Stimulated activated CD4-positive, alpha-beta T cell treated with anti-CD3 and anti-CD28 coated beads, Interleukin-12 subunit alpha, Interleukin-12 subunit beta, amount 100 ng/mL, for 48 hours (primary cell): ENCODE data around the gene NUTF2.
A peak's percentile ranks its signal among the peaks of the same experiment; 100 is the strongest.
"Not testable (repeated sequence)": the region's sequence is repeated elsewhere in the genome, so short reads cannot be mapped to it uniquely, and the experiment has no call there.

Experiments
- DNase-seq, 3 donors: peaks; one replicate each; pipeline ENCODE4 v3.0.0-alpha.2; 2020; ENCODE audit warnings: low read depth in 2 of 3, low spot score in 1 of 3

The NUTF2 gene

DNA sequence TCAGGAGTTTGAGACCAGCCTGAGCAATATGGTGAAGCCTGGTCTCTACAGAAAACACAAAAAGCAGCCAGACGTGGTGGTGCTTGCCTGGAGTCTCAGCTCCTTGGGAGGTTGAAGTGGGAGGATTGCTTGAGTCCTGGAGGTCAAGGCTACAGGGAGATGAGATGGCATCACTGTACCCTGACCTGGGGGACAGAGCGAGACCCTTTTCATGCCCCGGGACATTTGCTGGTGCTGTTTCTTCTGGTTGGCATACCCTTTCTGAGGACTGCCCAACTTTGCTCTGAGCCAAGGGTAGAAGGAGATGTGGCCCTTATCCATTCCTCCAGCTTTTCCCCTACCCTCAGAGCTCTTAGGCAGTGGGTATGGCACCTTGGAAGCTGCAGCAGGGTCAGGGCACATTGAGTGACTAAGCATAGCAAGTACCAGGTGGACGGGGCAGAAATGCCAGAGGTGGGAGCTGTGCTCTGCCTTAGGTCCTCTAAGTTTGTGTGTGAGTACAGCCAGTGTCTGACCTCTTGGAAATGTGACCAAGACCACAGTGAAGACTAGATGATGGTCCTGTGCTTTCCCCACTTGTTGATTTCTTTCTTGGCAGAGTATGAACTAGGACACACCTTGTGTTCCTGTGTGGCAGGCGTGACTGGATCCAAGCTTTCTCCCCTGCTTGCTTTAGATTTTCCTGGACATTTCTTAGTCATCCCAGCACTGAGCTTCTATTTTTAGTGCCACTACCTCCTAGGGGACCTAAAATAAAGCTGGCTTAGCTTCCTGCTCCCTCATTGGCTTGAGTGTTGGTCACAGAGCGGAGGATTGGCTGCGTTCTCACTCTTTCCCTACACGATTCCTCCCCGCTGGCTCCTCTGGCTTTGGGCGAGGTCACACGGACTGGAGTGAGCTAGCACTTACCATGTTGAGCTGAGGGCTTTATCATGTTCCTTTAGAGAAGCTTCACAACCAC is 16.2 kb downstream of the NUTF2 start:
- DNase-seq = no peak

DNA sequence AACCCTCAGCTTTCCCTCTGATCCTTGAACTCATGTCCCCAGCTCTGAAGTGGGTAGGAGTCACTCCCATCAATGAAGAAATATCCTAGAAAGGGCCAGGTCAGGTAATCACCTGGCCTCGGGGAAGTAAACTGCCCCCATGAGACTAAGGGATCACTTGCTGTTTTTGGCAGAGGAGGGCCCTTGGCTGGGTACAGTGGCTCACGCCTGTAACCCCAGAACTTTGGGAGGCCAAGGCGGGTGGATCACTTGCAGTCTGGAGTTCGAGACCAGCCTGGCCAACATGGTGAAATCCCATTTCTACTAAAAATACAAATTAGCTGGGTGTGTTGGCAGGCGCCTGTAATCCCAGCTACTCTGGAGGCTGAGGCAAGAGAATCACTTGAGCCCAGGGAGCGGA is 17.3 kb downstream of the NUTF2 start:
- DNase-seq = not testable (repeated sequence)

GRCh38 chr16:67864594-67864993 is 17.9 kb downstream of the NUTF2 start:
- no peak for DNase-seq

GRCh38 chr16:67865318-67865717 is 18.6 kb downstream of the NUTF2 start:
- DNase-seq = no peak

- no peak for DNase-seq
Observed at GRCh38 chr16:67868290-67868689, 21.6 kb downstream of the NUTF2 start.

DNA sequence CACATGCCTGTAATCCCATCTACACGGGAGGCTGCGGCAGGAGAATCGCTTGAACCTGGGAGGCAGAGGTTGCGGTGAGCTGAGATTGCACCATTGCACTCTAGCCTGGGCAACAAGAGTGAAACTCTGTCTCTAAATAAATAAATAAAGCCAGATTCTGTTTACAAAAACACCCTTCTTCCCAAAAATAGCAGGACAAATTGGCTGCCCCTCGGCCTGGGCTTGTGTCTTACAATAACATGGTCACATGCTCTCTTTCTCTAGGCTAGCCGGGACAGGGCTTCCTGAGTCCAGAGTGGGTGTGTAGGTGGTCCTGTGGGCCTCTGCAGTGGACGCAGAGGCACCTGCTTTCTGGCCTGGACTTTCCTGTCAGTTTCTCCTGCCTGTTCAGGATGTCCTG is 22.9 kb downstream of the NUTF2 start:
- DNase-seq = no peak

DNA sequence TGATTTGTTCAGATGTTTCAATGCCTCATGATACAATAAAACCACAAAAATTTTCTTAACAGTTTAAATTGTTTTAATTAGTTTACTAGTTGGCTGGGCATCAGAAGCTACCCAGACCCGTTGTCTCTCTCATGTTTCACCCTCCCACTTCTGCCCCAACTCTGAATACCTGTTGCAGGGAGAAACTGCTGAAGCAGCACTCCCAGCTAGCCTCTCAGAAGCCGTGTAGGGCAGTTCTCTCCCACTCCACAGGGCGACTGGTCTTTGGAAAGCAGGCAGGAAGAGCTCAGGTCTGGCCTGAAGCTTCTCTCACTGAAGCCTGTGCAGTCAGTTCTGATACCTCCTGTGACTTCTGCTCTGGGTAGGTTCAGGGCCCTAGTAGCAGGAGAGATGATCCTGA is 24.5 kb downstream of the NUTF2 start:
- no peak for DNase-seq

GRCh38 chr16:67872131-67872630 is 25.4 kb downstream of the NUTF2 start:
- no peak for DNase-seq

DNA sequence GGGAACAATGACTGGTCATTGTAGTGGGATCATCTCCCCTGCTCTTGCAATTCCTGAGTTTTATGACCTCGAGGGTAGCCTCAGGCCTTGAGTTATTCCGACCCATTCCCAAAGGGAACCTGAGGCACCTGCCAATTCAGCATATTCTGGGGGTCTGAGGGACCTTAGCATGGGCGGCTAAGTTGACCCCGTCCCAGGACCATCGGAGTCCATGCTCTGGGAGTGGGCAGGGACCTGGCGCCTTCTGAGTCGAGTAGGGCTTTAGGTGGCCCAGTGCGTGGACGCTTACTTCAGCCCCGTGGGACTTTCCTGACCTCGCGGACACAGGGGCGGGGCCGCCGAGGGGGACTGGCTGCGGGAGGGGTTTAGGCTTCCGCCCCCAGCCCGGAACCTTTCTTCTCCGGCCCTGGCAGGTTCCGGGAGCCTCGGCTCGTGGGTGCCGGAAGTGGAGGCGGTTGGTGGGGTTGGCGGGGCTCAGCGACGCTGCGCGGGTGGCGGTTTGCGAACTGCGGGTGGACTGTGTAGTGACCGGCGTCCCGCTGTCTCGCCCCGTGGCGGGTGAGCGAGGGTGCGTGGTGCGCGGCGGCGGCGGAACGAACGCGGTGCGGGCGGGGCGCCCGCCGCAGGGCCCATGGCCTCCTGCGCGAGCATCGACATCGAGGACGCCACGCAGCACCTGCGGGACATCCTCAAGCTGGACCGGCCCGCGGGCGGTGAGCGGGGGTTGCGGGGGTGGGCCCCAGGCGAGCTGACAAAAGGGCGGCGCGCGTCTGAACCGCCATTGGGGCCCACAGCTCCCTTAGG is 26.1 kb downstream of the NUTF2 start, which contains the start of gene EDC4:
EDC4 (plus strand) TSS at position 422 of the 804 bp plus-strand sequence; CDS start at position 632, 210 bp downstream.
- peak; percentile 79 to 93 (median 83) for DNase-seq

GRCh38 chr16:67873435-67874370 is 27.0 kb downstream of the NUTF2 start:
- DNase-seq = no peak

- DNase-seq = no peak
Observed at GRCh38 chr16:67874372-67874771, 27.6 kb downstream of the NUTF2 start.

- no peak for DNase-seq
Observed at GRCh38 chr16:67877064-67877463, 30.3 kb downstream of the NUTF2 start.

- no peak for DNase-seq
Observed at GRCh38 chr16:67878232-67878631, 31.5 kb downstream of the NUTF2 start.

DNA sequence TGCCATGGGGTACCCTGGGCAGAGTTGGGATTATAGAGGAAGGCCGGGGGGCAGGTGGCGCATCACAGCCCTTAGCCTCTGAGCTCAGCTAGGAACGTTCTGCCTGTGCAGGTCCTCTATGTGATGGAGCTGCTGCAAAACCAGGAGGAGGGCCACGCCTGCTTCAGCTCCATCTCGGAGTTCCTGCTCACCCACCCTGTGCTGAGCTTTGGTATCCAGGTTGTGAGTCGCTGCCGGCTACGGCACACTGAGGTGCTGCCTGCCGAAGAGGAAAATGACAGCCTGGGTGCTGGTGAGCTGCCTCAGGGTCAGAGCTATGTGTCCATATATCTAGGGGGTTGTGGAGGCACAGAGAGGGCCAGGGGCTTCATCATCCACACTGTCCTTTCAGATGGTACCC is 32.1 kb downstream of the NUTF2 start:
- DNase-seq = no peak

GRCh38 chr16:67879462-67879861 is 32.7 kb downstream of the NUTF2 start:
- no peak for DNase-seq

DNA sequence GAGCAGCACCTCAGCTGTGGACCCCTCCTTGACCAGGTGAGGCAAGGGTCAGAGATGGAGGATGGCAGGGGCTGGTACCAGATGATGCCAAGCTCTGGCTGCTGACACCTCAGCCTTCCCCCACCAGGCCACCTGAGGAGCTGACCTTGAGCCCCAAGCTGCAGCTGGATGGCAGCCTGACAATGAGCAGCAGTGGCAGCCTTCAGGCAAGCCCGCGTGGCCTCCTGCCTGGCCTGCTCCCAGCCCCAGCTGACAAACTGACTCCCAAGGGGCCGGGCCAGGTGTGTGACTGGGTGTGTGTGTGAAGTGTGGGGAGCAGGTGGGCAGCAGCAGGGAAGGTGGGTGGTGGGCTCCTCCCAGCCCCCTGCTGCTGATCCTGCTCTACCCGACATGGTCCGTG is 33.2 kb downstream of the NUTF2 start:
- no peak for DNase-seq

GRCh38 chr16:67880584-67880983 is 33.9 kb downstream of the NUTF2 start:
- no peak for DNase-seq

DNA sequence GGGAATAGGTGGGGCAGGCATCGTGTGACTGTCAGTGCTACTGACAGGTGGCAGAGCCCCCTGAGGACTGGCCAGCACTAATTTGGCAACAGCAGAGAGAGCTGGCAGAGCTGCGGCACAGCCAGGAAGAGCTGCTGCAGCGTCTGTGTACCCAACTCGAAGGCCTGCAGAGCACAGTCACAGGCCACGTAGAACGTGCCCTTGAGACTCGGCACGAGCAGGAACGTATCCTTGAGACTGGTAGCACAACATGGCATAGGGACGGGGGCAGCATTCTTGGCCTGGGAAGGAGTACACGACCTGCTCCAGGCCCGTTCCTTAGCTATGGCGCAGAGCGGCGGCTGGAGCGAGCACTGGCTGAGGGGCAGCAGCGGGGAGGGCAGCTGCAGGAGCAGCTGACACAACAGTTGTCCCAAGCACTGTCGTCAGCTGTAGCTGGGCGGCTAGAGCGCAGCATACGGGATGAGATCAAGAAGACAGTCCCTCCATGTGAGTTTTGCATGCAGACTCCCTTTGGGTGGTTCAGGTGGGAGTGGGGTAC is 35.0 kb downstream of the NUTF2 start:
- DNase-seq = no peak

DNA sequence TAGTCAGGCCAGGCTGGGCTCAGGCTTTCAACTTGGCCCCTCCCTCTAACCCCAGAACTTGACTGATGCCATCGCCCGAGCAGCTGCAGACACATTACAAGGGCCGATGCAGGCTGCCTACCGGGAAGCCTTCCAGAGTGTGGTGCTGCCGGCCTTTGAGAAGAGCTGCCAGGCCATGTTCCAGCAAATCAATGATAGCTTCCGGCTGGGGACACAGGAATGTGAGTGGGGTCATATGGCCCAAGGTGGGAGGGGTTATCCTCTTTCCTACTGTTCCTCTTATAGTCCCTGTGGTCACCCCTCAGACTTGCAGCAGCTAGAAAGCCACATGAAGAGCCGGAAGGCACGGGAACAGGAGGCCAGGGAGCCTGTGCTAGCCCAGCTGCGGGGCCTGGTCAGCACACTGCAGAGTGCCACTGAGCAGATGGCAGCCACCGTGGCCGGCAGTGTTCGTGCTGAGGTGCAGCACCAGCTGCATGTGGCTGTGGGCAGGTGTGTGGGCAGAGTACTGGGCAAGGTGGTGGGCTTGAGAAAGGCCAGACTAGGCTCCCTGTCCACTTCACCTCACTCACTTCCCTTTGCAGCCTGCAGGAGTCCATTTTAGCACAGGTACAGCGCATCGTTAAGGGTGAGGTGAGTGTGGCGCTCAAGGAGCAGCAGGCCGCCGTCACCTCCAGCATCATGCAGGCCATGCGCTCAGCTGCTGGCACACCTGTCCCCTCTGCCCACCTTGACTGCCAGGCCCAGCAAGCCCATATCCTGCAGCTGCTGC is 35.8 kb downstream of the NUTF2 start:
- DNase-seq = no peak
